Measurements from ENCODE around the gene MMP24. TPM values are rescaled to one million over a fixed set of nuclear protein-coding genes. Genes with fewer than 3 reads are reported as not detected.

MMP24 gene
- total and polyA plus RNA-seq, 2 experiments from 2014 or later = 0.70 to 8.5 TPM

- Histone ChIP-seq H3K79me2 (ENCODE audit: insufficient read depth) (no peaks in the 10 kb centered on the region), H3K36me3 (ENCODE audit: low read depth) (no peaks in the 10 kb centered on the region), H3K4me3 (no peak overlapping the region), H3F3A (ENCODE audit: insufficient read depth) (no peaks in the 10 kb centered on the region), H3K9me3 (ENCODE audit: low read depth) (no peaks in the 10 kb centered on the region), H3K4me1 (ENCODE audit: insufficient read depth) (peaks cover 8% of the 10 kb centered on the region), H4K20me1 (ENCODE audit: insufficient read depth) (no peaks in the 10 kb centered on the region), H3K27ac (no peak overlapping the region), H3K27me3 (replicated peaks; ENCODE audit: insufficient read depth) (no peaks in the 10 kb centered on the region), H3K4me2 (ENCODE audit: unreplicated experiment) (no peak overlapping the region), H3K9me2 (ENCODE audit: insufficient read depth) (no peaks in the 10 kb centered on the region), H3K9ac (no peak overlapping the region), H2AFZ (no peak overlapping the region)
- in situ Hi-C loops (cut with MboI) = no loop called here
- DNase-seq = peak; percentile 6
- 94 to 98% methylated on average over 2 of the region's 2 CpGs for WGBS, 2 experiments (ENCODE audit: low coverage in 1 of 2, low lambda C conversion rate in 2 of 2, missing lambda C conversion rate in 2 of 2)
- TF ChIP-seq EZH2phosphoT487 (IDR thresholded peaks at IDR 0.05; ENCODE audit: insufficient read depth, low read depth) = no peak
These were observed 14.4 kb downstream of the MMP24 start for GRCh38 chr20:35240811-35241293.

GRCh38 chr20:35243317-35243716, 16.8 kb downstream of the MMP24 start:
- DNase-seq = no peak
- no peaks in the 10 kb centered on the region for H3K36me3 ChIP-seq (ENCODE audit: low read depth)
- no peak overlapping the region for H3K4me3 ChIP-seq
- H3K4me2 ChIP-seq (ENCODE audit: unreplicated experiment) = no peak overlapping the region
- no peaks in the 10 kb centered on the region for H3K27me3 ChIP-seq (replicated peaks; ENCODE audit: insufficient read depth)
- H3K9me2 ChIP-seq (ENCODE audit: insufficient read depth) = no peaks in the 10 kb centered on the region
- 49 to 50% methylated on average over 2 of the region's 2 CpGs for WGBS, 2 experiments (ENCODE audit: low coverage in 1 of 2, low lambda C conversion rate in 2 of 2, missing lambda C conversion rate in 2 of 2)
- H4K20me1 ChIP-seq (ENCODE audit: insufficient read depth) = no peaks in the 10 kb centered on the region
- in situ Hi-C loops (cut with MboI) = no loop called here
- TF ChIP-seq EZH2phosphoT487 (IDR thresholded peaks at IDR 0.05; ENCODE audit: insufficient read depth, low read depth) (no peak), EZH2 (IDR thresholded peaks at IDR 0.05; ENCODE audit: insufficient read depth, poor library complexity, severe bottlenecking) (no peak)
- no peaks in the 10 kb centered on the region for H3K79me2 ChIP-seq (ENCODE audit: insufficient read depth)
- H2AFZ ChIP-seq = no peak overlapping the region
- no peaks in the 10 kb centered on the region for H3F3A ChIP-seq (ENCODE audit: insufficient read depth)
- no peak overlapping the region for H3K9ac ChIP-seq
- no peaks in the 10 kb centered on the region for H3K9me3 ChIP-seq (ENCODE audit: low read depth)
- no peak overlapping the region for H3K27ac ChIP-seq
- no peaks in the 10 kb centered on the region for H3K4me1 ChIP-seq (ENCODE audit: insufficient read depth)

- WGBS, 2 experiments (ENCODE audit: low coverage in 1 of 2, low lambda C conversion rate in 2 of 2, missing lambda C conversion rate in 2 of 2) = 50 to 54% methylated on average over 2 of the region's 2 CpGs
These were observed 17.5 kb downstream of the MMP24 start for GRCh38 chr20:35243986-35244385.

GRCh38 chr20:35246723-35247122, 20.2 kb downstream of the MMP24 start:
- no peak overlapping the region for H2AFZ ChIP-seq
- no peaks in the 10 kb centered on the region for H3F3A ChIP-seq (ENCODE audit: insufficient read depth)
- H3K9me3 ChIP-seq (ENCODE audit: low read depth) = no peaks in the 10 kb centered on the region
- in situ Hi-C loops (cut with MboI) = no loop called here
- no peaks in the 10 kb centered on the region for H3K36me3 ChIP-seq (ENCODE audit: low read depth)
- no peaks in the 10 kb centered on the region for H4K20me1 ChIP-seq (ENCODE audit: insufficient read depth)
- DNase-seq = no peak
- 94 to 96% methylated on average over 12 of the region's 12 CpGs for WGBS, 2 experiments (ENCODE audit: low coverage in 1 of 2, low lambda C conversion rate in 2 of 2, missing lambda C conversion rate in 2 of 2)
- H3K79me2 ChIP-seq (ENCODE audit: insufficient read depth) = no peaks in the 10 kb centered on the region
- H3K4me3 ChIP-seq = no peak overlapping the region
- no peak overlapping the region for H3K27ac ChIP-seq
- H3K9ac ChIP-seq = no peak overlapping the region
- H3K9me2 ChIP-seq (ENCODE audit: insufficient read depth) = no peaks in the 10 kb centered on the region
- no peak overlapping the region for H3K4me2 ChIP-seq (ENCODE audit: unreplicated experiment)
- no peak for TF ChIP-seq EZH2 (IDR thresholded peaks at IDR 0.05; ENCODE audit: insufficient read depth, poor library complexity, severe bottlenecking)
- no peak for TF ChIP-seq EZH2phosphoT487 (IDR thresholded peaks at IDR 0.05; ENCODE audit: insufficient read depth, low read depth)
- no peaks in the 10 kb centered on the region for H3K4me1 ChIP-seq (ENCODE audit: insufficient read depth)
- H3K27me3 ChIP-seq (replicated peaks; ENCODE audit: insufficient read depth) = no peaks in the 10 kb centered on the region

More at GRCh38 chr20:35243986-35244385, 17.5 kb downstream of the MMP24 start:
- Histone ChIP-seq H3K27ac (no peak overlapping the region), H3F3A (ENCODE audit: insufficient read depth) (no peaks in the 10 kb centered on the region), H3K79me2 (ENCODE audit: insufficient read depth) (no peaks in the 10 kb centered on the region), H3K4me2 (ENCODE audit: unreplicated experiment) (no peak overlapping the region), H3K4me3 (no peak overlapping the region), H3K4me1 (ENCODE audit: insufficient read depth) (no peaks in the 10 kb centered on the region), H3K9me3 (ENCODE audit: low read depth) (no peaks in the 10 kb centered on the region), H3K9ac (no peak overlapping the region), H3K36me3 (ENCODE audit: low read depth) (no peaks in the 10 kb centered on the region), H4K20me1 (ENCODE audit: insufficient read depth) (no peaks in the 10 kb centered on the region), H2AFZ (no peak overlapping the region), H3K27me3 (replicated peaks; ENCODE audit: insufficient read depth) (no peaks in the 10 kb centered on the region), H3K9me2 (ENCODE audit: insufficient read depth) (no peaks in the 10 kb centered on the region)
- in situ Hi-C loops (cut with MboI) = no loop called here
- no peak for DNase-seq
- TF ChIP-seq EZH2 (IDR thresholded peaks at IDR 0.05; ENCODE audit: insufficient read depth, poor library complexity, severe bottlenecking) = no peak
- TF ChIP-seq EZH2phosphoT487 (IDR thresholded peaks at IDR 0.05; ENCODE audit: insufficient read depth, low read depth) = no peak
